SK-N-SH (cell line): ENCODE results near the gene YY1. TPM values are rescaled to one million over a fixed set of nuclear protein-coding genes. Genes with fewer than 3 reads are reported as not detected.

Source experiments
- CTCF ChIA-PET: fragments of 300-600, 350-600 bp; formaldehyde crosslinking; extraction: SDS; loops from one replicate; lab custom pipeline; 2021; lab: Yijun Ruan, JAX
- POLR2A ChIA-PET: fragments of 350-600 bp; sonication (Branson Sonifier 250); formaldehyde crosslinking; extraction: SDS; loops from one replicate; lab custom pipeline; 2020; ENCODE audit warnings: antibody characterized with exemption, inconsistent platforms; lab: Yijun Ruan, JAX
- DNase-seq: peaks from one replicate; pipeline ENCODE4 v3.0.0; 2012
- H2AFZ ChIP-seq: fragments of 200-600 bp; sonication (generic); 2 replicates; pipeline ENCODE4 v1.8.1; 2016; ENCODE audit warnings: antibody characterized with exemption, mild to moderate bottlenecking, low read depth
- H3F3A ChIP-seq: fragments of 200-600 bp; sonication (generic); replicated peaks from 2 replicates; pipeline ENCODE3; 2016; ENCODE audit warnings: antibody characterized with exemption, mild to moderate bottlenecking; ENCODE audit not compliant: insufficient read depth
- H3K27ac ChIP-seq, 2 experiments: fragments of 200-500 bp in 1 of 2; fragments of 200-600 bp in 1 of 2; sonication (Bioruptor generic) in 1 of 2; sonication (generic), shearing (Covaris generic) in 1 of 2; 2 replicates each; pipeline versions ENCODE4 v1.5.1 to v1.6.1; 2014 to 2016; ENCODE audit warnings: low read depth in 2 of 2, inconsistent platforms in 1 of 2, low read length in 1 of 2, mild to moderate bottlenecking in 1 of 2, mixed read lengths in 1 of 2
- H3K27me3 ChIP-seq: fragments of 200-600 bp; sonication (generic), shearing (Covaris generic); 2 replicates; pipeline ENCODE4 v1.6.1; 2016; ENCODE audit warnings: mixed run types; ENCODE audit not compliant: insufficient read depth
- H3K36me3 ChIP-seq, 2 experiments: fragments of 200-500 bp in 1 of 2; fragments of 200-600 bp in 1 of 2; sonication (Bioruptor generic) in 1 of 2; sonication (generic) in 1 of 2; replicated peaks in 1 of 2; 2 replicates each; pipeline versions ENCODE3 to v1.5.1; 2014 to 2016; ENCODE audit warnings: low read length in 1 of 2, mild to moderate bottlenecking in 1 of 2; ENCODE audit not compliant: insufficient read depth in 2 of 2, control insufficient read depth in 1 of 2
- H3K4me1 ChIP-seq, 2 experiments: fragments of 200-500 bp in 1 of 2; fragments of 200-600 bp in 1 of 2; sonication (Bioruptor generic) in 1 of 2; sonication (generic), shearing (Covaris generic) in 1 of 2; 2 replicates each; pipeline versions ENCODE4 v1.5.1 to v1.6.1; 2014 to 2016; ENCODE audit warnings: low read depth in 1 of 2, low read length in 1 of 2, mixed run types in 1 of 2; ENCODE audit not compliant: insufficient read depth in 2 of 2, control insufficient read depth in 1 of 2
- H3K4me2 ChIP-seq: fragments of 200-600 bp; sonication (generic), shearing (Covaris generic); 2 replicates; pipeline ENCODE4 v1.6.1; 2017; ENCODE audit warnings: mixed run types
- H3K4me3 ChIP-seq, 2 experiments: fragments of 200-500 bp in 1 of 2; fragments of 200-600 bp in 1 of 2; sonication (Bioruptor generic) in 1 of 2; sonication (generic), shearing (Covaris generic) in 1 of 2; 2 replicates each; pipeline versions ENCODE4 v1.5.1 to v1.8.1; 2014 to 2016; ENCODE audit warnings: low read depth in 2 of 2, inconsistent platforms in 1 of 2, low read length in 1 of 2, mild to moderate bottlenecking in 1 of 2, mixed read lengths in 1 of 2, moderate library complexity in 1 of 2
- H3K79me2 ChIP-seq: fragments of 200-600 bp; sonication (generic); 2 replicates; pipeline ENCODE4 v1.8.1; 2017; ENCODE audit warnings: mild to moderate bottlenecking; ENCODE audit not compliant: insufficient read depth
- H3K9ac ChIP-seq: fragments of 200-600 bp; sonication (generic); 2 replicates; pipeline ENCODE4 v1.6.1; 2017; ENCODE audit warnings: mixed run types
- H3K9me2 ChIP-seq: fragments of 200-600 bp; sonication (generic); 2 replicates; pipeline ENCODE4 v1.6.1; 2017; ENCODE audit warnings: mixed run types
- H3K9me3 ChIP-seq: fragments of 200-600 bp; sonication (generic); 2 replicates; pipeline ENCODE4 v1.6.1; 2017; ENCODE audit warnings: mixed run types, mild to moderate bottlenecking, moderate library complexity
- H4K20me1 ChIP-seq: fragments of 200-600 bp; sonication (generic); 2 replicates; pipeline ENCODE4 v1.6.1; 2017; ENCODE audit warnings: mild to moderate bottlenecking, mixed run types; ENCODE audit not compliant: insufficient read depth
- CTCF ChIP-seq: fragments of 200-600 bp; sonication (generic); IDR thresholded peaks from 2 replicates; pipeline ENCODE4 v1.6.1; 2017; ENCODE audit warnings: antibody characterized with exemption, mild to moderate bottlenecking, moderate library complexity
- ELF1 ChIP-seq: IDR thresholded peaks from 2 replicates; pipeline ENCODE4 v1.4.0; 2012
- FOXJ3 ChIP-seq: sonication (generic); formaldehyde crosslinking; IDR thresholded peaks from 2 replicates; pipeline ENCODE4 v1.5.1; 2020; ENCODE audit warnings: mild to moderate bottlenecking, missing genetic modification reagents
- JUND ChIP-seq: IDR thresholded peaks from 2 replicates; pipeline ENCODE4 v1.4.0; 2012
- MEF2A ChIP-seq: IDR thresholded peaks from 2 replicates; pipeline ENCODE4 v1.4.0; 2012; ENCODE audit warnings: low read depth, borderline replicate concordance
- MXI1 ChIP-seq: IDR thresholded peaks from 2 replicates; pipeline ENCODE4 v1.6.1; 2012; ENCODE audit warnings: mild to moderate bottlenecking, low read depth, low read length, improper control_type of control experiment
- RCOR1 ChIP-seq: fragments of 150-350 bp; IDR thresholded peaks from 2 replicates; pipeline ENCODE4 v1.6.1; 2017; ENCODE audit warnings: antibody characterized with exemption, low read length
- SMC3 ChIP-seq: IDR thresholded peaks from 2 replicates; pipeline ENCODE4 v1.6.1; 2012; ENCODE audit warnings: low read depth, low read length, improper control_type of control experiment
- TAF1 ChIP-seq: IDR thresholded peaks from 2 replicates; pipeline ENCODE4 v1.6.1; 2012; ENCODE audit warnings: low read depth, mild to moderate bottlenecking, low read length, moderate library complexity, borderline replicate concordance
- TCF12 ChIP-seq: IDR thresholded peaks from 2 replicates; pipeline ENCODE4 v1.4.0; 2012
- USF2 ChIP-seq: fragments of 150-350 bp; IDR thresholded peaks from 2 replicates; pipeline ENCODE4 v1.6.1; 2017; ENCODE audit warnings: antibody characterized with exemption, low read length, low read depth, borderline replicate concordance
- WGBS: methylation state at CpG from one replicate; pipeline ENCODE4 v1.1.6; 2017; ENCODE audit warnings: low lambda C conversion rate; 5-methylcytosine and 5-hydroxymethylcytosine counted together
- polyA plus RNA-seq, 3 experiments: library from polyadenylated mRNA; depleted of rRNA; stranded (reverse); fragments of >200 nt; gene quantifications; 2 replicates each; pipeline ENCODE4 v1.2.3, GENCODE V29; 2012
- TF ChIP-seq, protein P1 (sequence below): IDR thresholded peaks from 2 replicates; pipeline ENCODE4; 2012

Gene YY1
- polyA plus RNA-seq, 1 of the 3 experiments (the other 2 are of a cell fraction): 18.1 TPM

GRCh38 chr14:100223332-100224201 is 15.4 kb upstream of the YY1 start:
- Histone ChIP-seq H3K79me2 (peaks cover 26% of the 10 kb centered on the region; the same call in 1 of the 2 replicates), H3K4me1 (no peaks in the 10 kb centered on the region; a peak in 1 of 4 replicates), H3K9me3 (no peaks in the 10 kb centered on the region), H3K4me2 (no peak overlapping the region), H3K9me2 (no peaks in the 10 kb centered on the region), H2AFZ (no peak overlapping the region), H3K27ac (no peak overlapping the region), H3K27me3 (no peaks in the 10 kb centered on the region), H4K20me1 (no peaks in the 10 kb centered on the region; the same call in 1 of the 2 replicates), H3K4me3 (no peak overlapping the region)
- DNase-seq: no peak
- POLR2A ChIA-PET: no interaction called here
- TF ChIP-seq MEF2A: no peak
- no peak for TF ChIP-seq USF2
- TF ChIP-seq, all 33 proteins: peak for 0
- CTCF ChIA-PET: interaction anchor here (1.0 to 1.6 kb wide), 3 partner anchors 9 to 30 kb away, joined by 4 read pairs; no protein-coding TSS in a partner anchor
- Histone ChIP-seq H3F3A (no peaks in the 10 kb centered on the region), H3K9ac (no peak overlapping the region), H3K36me3 (no peaks in the 10 kb centered on the region)
- WGBS: 93% methylated on average over 12 of the region's 12 CpGs

DNA sequence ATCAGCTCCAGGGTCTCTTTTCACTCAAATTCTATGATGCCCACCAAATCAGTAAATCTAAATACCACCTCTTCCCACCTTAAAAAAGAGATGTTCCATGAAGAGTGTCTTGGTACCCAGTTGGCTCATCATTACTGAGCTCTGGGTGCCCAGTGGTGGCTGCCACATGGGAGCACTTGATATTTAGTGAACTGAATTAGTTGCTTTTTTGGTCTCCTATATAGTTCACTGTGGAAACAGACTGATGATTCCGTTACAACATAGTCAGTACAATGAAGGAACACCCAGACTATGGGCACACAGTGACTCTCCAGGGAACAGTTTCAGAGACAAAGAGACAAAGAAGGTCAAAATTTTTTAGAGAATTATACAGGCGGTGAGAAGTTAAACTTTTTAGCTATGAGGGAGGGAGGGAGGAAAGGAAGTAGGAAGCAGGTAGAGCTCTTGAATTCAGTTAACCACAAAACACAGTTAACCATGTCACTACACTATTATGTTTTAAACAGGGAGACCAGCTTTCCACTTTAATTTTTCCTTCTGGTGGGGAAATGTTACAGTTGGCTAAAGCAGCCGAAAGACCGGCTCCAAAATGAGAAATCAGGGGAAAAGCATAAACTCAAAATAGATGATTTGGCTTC is 14.6 kb upstream of the YY1 start:
- no peaks in the 10 kb centered on the region for H3K9me3 ChIP-seq
- H2AFZ ChIP-seq: no peak overlapping the region
- no peaks in the 10 kb centered on the region; the same call in 1 of the 2 replicates for H4K20me1 ChIP-seq
- no peaks in the 10 kb centered on the region for H3K27me3 ChIP-seq
- TF ChIP-seq ELF1 (no peak), TAF1 (no peak), TCF12 (no peak), SMC3 (no peak), MXI1 (no peak), USF2 (no peak), MEF2A (no peak), JUND (no peak), FOXJ3 (CRISPR knock-in tag) (no peak), RCOR1 (no peak), CTCF (no peak)
- TF ChIP-seq, protein P1, sequence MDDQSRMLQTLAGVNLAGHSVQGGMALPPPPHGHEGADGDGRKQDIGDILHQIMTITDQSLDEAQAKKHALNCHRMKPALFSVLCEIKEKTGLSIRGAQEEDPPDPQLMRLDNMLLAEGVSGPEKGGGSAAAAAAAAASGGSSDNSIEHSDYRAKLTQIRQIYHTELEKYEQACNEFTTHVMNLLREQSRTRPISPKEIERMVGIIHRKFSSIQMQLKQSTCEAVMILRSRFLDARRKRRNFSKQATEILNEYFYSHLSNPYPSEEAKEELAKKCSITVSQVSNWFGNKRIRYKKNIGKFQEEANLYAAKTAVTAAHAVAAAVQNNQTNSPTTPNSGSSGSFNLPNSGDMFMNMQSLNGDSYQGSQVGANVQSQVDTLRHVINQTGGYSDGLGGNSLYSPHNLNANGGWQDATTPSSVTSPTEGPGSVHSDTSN: no peak
- H3K9me2 ChIP-seq: no peaks in the 10 kb centered on the region
- DNase-seq: no peak
- H3K4me2 ChIP-seq: no peak overlapping the region
- H3K4me1 ChIP-seq: no peaks in the 10 kb centered on the region; a peak in 1 of 4 replicates
- 95% methylated on average over 4 of the region's 4 CpGs for WGBS
- POLR2A ChIA-PET: interaction anchor here (1.0 kb wide), 1 partner anchor 13 kb away, joined by 4 read pairs; no protein-coding TSS in a partner anchor
- no peaks in the 10 kb centered on the region for H3K36me3 ChIP-seq
- H3F3A ChIP-seq: no peaks in the 10 kb centered on the region
- peaks cover 34% of the 10 kb centered on the region; the same call in 1 of the 2 replicates for H3K79me2 ChIP-seq
- no peak overlapping the region for H3K27ac ChIP-seq
- CTCF ChIA-PET: interaction anchor here (1.0 to 1.6 kb wide), 3 partner anchors 10 to 31 kb away, joined by 4 read pairs; no protein-coding TSS in a partner anchor
- no peak overlapping the region for H3K4me3 ChIP-seq
- H3K9ac ChIP-seq: no peak overlapping the region
